Measurements from ENCODE around the gene BMP8A. TPM values are rescaled to one million over a fixed set of nuclear protein-coding genes. Genes with fewer than 3 reads are reported as not detected.
A peak's percentile ranks its signal among the peaks of the same experiment; 100 is the strongest.
"Not testable (repeated sequence)": the region's sequence is repeated elsewhere in the genome, so short reads cannot be mapped to it uniquely, and the experiment has no call there.

BMP8A gene
- total RNA-seq, 1 donor from 2014 or later: not detected

GRCh38 chr1:39462074-39462473 is 29.4 kb upstream of the BMP8A start:
- no peaks in the 10 kb centered on the region for H3K79me2 ChIP-seq (ENCODE audit: low read depth)
- Mint-ChIP-seq H3K27ac (no peak overlapping the region), H3K27me3 (ENCODE audit: insufficient read depth, low read depth) (peaks cover 7% of the 10 kb centered on the region), H3K4me1 (no peaks in the 10 kb centered on the region), H3K36me3 (peaks cover 47% of the 10 kb centered on the region), H3K9me3 (no peaks in the 10 kb centered on the region), H3K4me3 (no peak overlapping the region)
- no peak overlapping the region for H3K4me3 ChIP-seq
- TF ChIP-seq CTCF (IDR thresholded peaks at IDR 0.05) (no peak), EZH2 (IDR thresholded peaks at IDR 0.05) (no peak), EZH2phosphoT487 (IDR thresholded peaks at IDR 0.05) (no peak)
- H3K27me3 ChIP-seq: no peaks in the 10 kb centered on the region
- H3F3A ChIP-seq (ENCODE audit: low read depth): no peaks in the 10 kb centered on the region
- no peak overlapping the region for H3K4me2 ChIP-seq
- no peaks in the 10 kb centered on the region for H4K20me1 ChIP-seq (ENCODE audit: low read depth)
- H2AFZ ChIP-seq (replicated peaks): no peak overlapping the region
- H3K36me3 ChIP-seq: peaks cover 29% of the 10 kb centered on the region
- H3K27ac ChIP-seq: no peak overlapping the region
- H3K4me1 ChIP-seq: no peaks in the 10 kb centered on the region
- no peak for DNase-seq (ENCODE audit: low spot score)
- no peaks in the 10 kb centered on the region for H3K9me3 ChIP-seq (ENCODE audit: low read depth)
- H3K9ac ChIP-seq: no peak overlapping the region

- Histone ChIP-seq H3K4me2 (no peak overlapping the region), H4K20me1 (ENCODE audit: low read depth) (no peaks in the 10 kb centered on the region), H3K9me3 (ENCODE audit: low read depth) (no peaks in the 10 kb centered on the region), H3K4me1 (no peaks in the 10 kb centered on the region), H3K27ac (no peak overlapping the region), H3K36me3 (peaks cover 25% of the 10 kb centered on the region), H3K4me3 (no peak overlapping the region), H3F3A (ENCODE audit: low read depth) (no peaks in the 10 kb centered on the region), H3K9ac (no peak overlapping the region), H3K79me2 (ENCODE audit: low read depth) (no peaks in the 10 kb centered on the region), H2AFZ (replicated peaks) (no peak overlapping the region), H3K27me3 (no peaks in the 10 kb centered on the region)
- no peak for TF ChIP-seq EZH2phosphoT487 (IDR thresholded peaks at IDR 0.05)
- TF ChIP-seq EZH2 (IDR thresholded peaks at IDR 0.05): no peak
- no peak for TF ChIP-seq CTCF (IDR thresholded peaks at IDR 0.05)
- no peaks in the 10 kb centered on the region for H3K4me1 Mint-ChIP-seq
- no peak overlapping the region for H3K27ac Mint-ChIP-seq
- DNase-seq (ENCODE audit: low spot score): no peak
- peaks cover 44% of the 10 kb centered on the region for H3K36me3 Mint-ChIP-seq
- peaks cover 5% of the 10 kb centered on the region for H3K27me3 Mint-ChIP-seq (ENCODE audit: insufficient read depth, low read depth)
- H3K9me3 Mint-ChIP-seq: no peaks in the 10 kb centered on the region
- H3K4me3 Mint-ChIP-seq: no peak overlapping the region
These were observed 24.9 kb upstream of the BMP8A start for GRCh38 chr1:39466413-39467107.

GRCh38 chr1:39467108-39467720 is 24.2 kb upstream of the BMP8A start:
- Histone ChIP-seq H3K27ac (peak overlapping the region; percentile 17), H3K36me3 (peaks cover 32% of the 10 kb centered on the region)
- H3K9ac ChIP-seq; H4K20me1 ChIP-seq (ENCODE audit: low read depth); H3K9me3 Mint-ChIP-seq; H3K4me1 ChIP-seq; H3K4me3 Mint-ChIP-seq; H3K4me2 ChIP-seq; H3K9me3 ChIP-seq (ENCODE audit: low read depth); DNase-seq (ENCODE audit: low spot score); H3K27ac Mint-ChIP-seq; H3K4me3 ChIP-seq; H2AFZ ChIP-seq (replicated peaks); H3K27me3 ChIP-seq; H3K4me1 Mint-ChIP-seq; H3K27me3 Mint-ChIP-seq (ENCODE audit: insufficient read depth, low read depth); H3F3A ChIP-seq (ENCODE audit: low read depth); H3K79me2 ChIP-seq (ENCODE audit: low read depth): not testable (repeated sequence)
- H3K36me3 Mint-ChIP-seq: peaks cover 42% of the 10 kb centered on the region

- peaks cover 36% of the 10 kb centered on the region for H3K36me3 ChIP-seq
- no peaks in the 10 kb centered on the region for H3K9me3 Mint-ChIP-seq
- H3K4me1 ChIP-seq: no peaks in the 10 kb centered on the region
- H3K4me3 ChIP-seq: no peak overlapping the region
- peaks cover 39% of the 10 kb centered on the region for H3K36me3 Mint-ChIP-seq
- no peaks in the 10 kb centered on the region for H3K4me1 Mint-ChIP-seq
- H4K20me1 ChIP-seq (ENCODE audit: low read depth): peaks cover 10% of the 10 kb centered on the region
- peaks cover 2% of the 10 kb centered on the region for H3K27me3 Mint-ChIP-seq (ENCODE audit: insufficient read depth, low read depth)
- H3K27ac Mint-ChIP-seq: no peak overlapping the region
- no peaks in the 10 kb centered on the region for H3K27me3 ChIP-seq
- no peak overlapping the region for H3K9ac ChIP-seq
- H2AFZ ChIP-seq (replicated peaks): no peak overlapping the region
- H3K4me2 ChIP-seq: no peak overlapping the region
- H3K79me2 ChIP-seq (ENCODE audit: low read depth): no peaks in the 10 kb centered on the region
- no peak for DNase-seq (ENCODE audit: low spot score)
- no peaks in the 10 kb centered on the region for H3F3A ChIP-seq (ENCODE audit: low read depth)
- H3K9me3 ChIP-seq (ENCODE audit: low read depth): no peaks in the 10 kb centered on the region
- no peak overlapping the region for H3K27ac ChIP-seq
- TF ChIP-seq EZH2 (IDR thresholded peaks at IDR 0.05) (no peak), CTCF (IDR thresholded peaks at IDR 0.05) (no peak), EZH2phosphoT487 (IDR thresholded peaks at IDR 0.05) (no peak)
- H3K4me3 Mint-ChIP-seq: no peak overlapping the region
These were observed 22.3 kb upstream of the BMP8A start for GRCh38 chr1:39469150-39469549.
